CD4-positive, alpha-beta T cell treated with Interferon alpha-2 for 1 hour (primary cell): ENCODE results near the gene PRKCE.

Experiments used
- DNase-seq, 2 donors: peaks; one replicate each; pipeline ENCODE4 v3.0.0-alpha.2; 2020 to 2022

PRKCE gene

GRCh38 chr2:45814951-45815621, 163.6 kb downstream of the PRKCE start:
- DNase-seq: no peak

GRCh38 chr2:45816272-45816671, 164.8 kb downstream of the PRKCE start:
- no peak for DNase-seq

- no peak for DNase-seq
Measured at GRCh38 chr2:45818591-45818990, 167.1 kb downstream of the PRKCE start.

GRCh38 chr2:45820048-45820447, 168.6 kb downstream of the PRKCE start:
- no peak for DNase-seq

GRCh38 chr2:45821558-45822271, 170.2 kb downstream of the PRKCE start:
- DNase-seq: no peak

- DNase-seq: no peak
Measured at GRCh38 chr2:45822272-45822630, 170.8 kb downstream of the PRKCE start.

GRCh38 chr2:45823723-45824206, 172.3 kb downstream of the PRKCE start:
- no peak for DNase-seq

GRCh38 chr2:45825001-45825651, 173.7 kb downstream of the PRKCE start:
- DNase-seq: no peak

- no peak for DNase-seq
Measured at GRCh38 chr2:45826460-45826859, 175.0 kb downstream of the PRKCE start.

- DNase-seq: no peak
Measured at GRCh38 chr2:45826884-45827635, 175.6 kb downstream of the PRKCE start.

GRCh38 chr2:45830322-45830721, 178.8 kb downstream of the PRKCE start:
- no peak for DNase-seq

- DNase-seq: no peak
Measured at GRCh38 chr2:45833301-45833967, 182.0 kb downstream of the PRKCE start.

- DNase-seq: peak in 1 of 2 donors; percentile 16
Measured at GRCh38 chr2:45833968-45834344, 182.5 kb downstream of the PRKCE start.

GRCh38 chr2:45834372-45834771, 182.9 kb downstream of the PRKCE start:
- no peak for DNase-seq

- DNase-seq: no peak
Measured at GRCh38 chr2:45834858-45835257, 183.4 kb downstream of the PRKCE start.

- no peak for DNase-seq
Measured at GRCh38 chr2:45836316-45836715, 184.8 kb downstream of the PRKCE start.

- DNase-seq: peak in 1 of 2 donors; percentile 28
Measured at GRCh38 chr2:45836740-45837139, 185.3 kb downstream of the PRKCE start.

- DNase-seq: no peak
Measured at GRCh38 chr2:45837812-45838341, 186.4 kb downstream of the PRKCE start.

- no peak for DNase-seq
Measured at GRCh38 chr2:45839508-45840251, 188.2 kb downstream of the PRKCE start.

- no peak for DNase-seq
Measured at GRCh38 chr2:45840481-45840880, 189.0 kb downstream of the PRKCE start.

- no peak for DNase-seq
Measured at GRCh38 chr2:45841752-45842407, 190.4 kb downstream of the PRKCE start.
